ENCODE results near the gene SEC22A.

Gene SEC22A

GRCh38 chr3:123295901-123296250, 94.1 kb downstream of the SEC22A start:
- H3K27ac ChIP-seq: no peak overlapping the region
- no peaks in the 10 kb centered on the region for H3K36me3 ChIP-seq (replicated peaks)
- no peaks in the 10 kb centered on the region for H3K27me3 ChIP-seq (replicated peaks)
- no peak overlapping the region for H3K4me3 ChIP-seq (ENCODE audit: low read depth, low read length)
- TF ChIP-seq CTCF (IDR thresholded peaks at IDR 0.05; ENCODE audit: low read depth, low read length, missing control alignments): no peak
- in situ Hi-C loops (cut with HindIII; ENCODE audit: low pct_ligation_motif_present, low sequenced_read_pairs): no loop called here
- DNase-seq: no peak

- DNase-seq: no peak
- H3K27ac ChIP-seq: no peak overlapping the region
- no peaks in the 10 kb centered on the region for H3K27me3 ChIP-seq (replicated peaks)
- in situ Hi-C loops (cut with HindIII; ENCODE audit: low pct_ligation_motif_present, low sequenced_read_pairs): no loop called here
- no peaks in the 10 kb centered on the region for H3K36me3 ChIP-seq (replicated peaks)
- H3K4me3 ChIP-seq (ENCODE audit: low read depth, low read length): no peak overlapping the region
- TF ChIP-seq CTCF (IDR thresholded peaks at IDR 0.05; ENCODE audit: low read depth, low read length, missing control alignments): no peak
Measured at GRCh38 chr3:123296261-123296660, 94.5 kb downstream of the SEC22A start.

GRCh38 chr3:123296836-123297626, 95.3 kb downstream of the SEC22A start:
- no peaks in the 10 kb centered on the region for H3K27me3 ChIP-seq (replicated peaks)
- no peaks in the 10 kb centered on the region for H3K36me3 ChIP-seq (replicated peaks)
- H3K27ac ChIP-seq: no peak overlapping the region
- in situ Hi-C loops (cut with HindIII; ENCODE audit: low pct_ligation_motif_present, low sequenced_read_pairs): no loop called here
- DNase-seq: no peak
- no peak overlapping the region for H3K4me3 ChIP-seq (ENCODE audit: low read depth, low read length)
- TF ChIP-seq CTCF (IDR thresholded peaks at IDR 0.05; ENCODE audit: low read depth, low read length, missing control alignments): no peak

- in situ Hi-C loops (cut with HindIII; ENCODE audit: low pct_ligation_motif_present, low sequenced_read_pairs): no loop called here
- no peak for DNase-seq
- H3K4me3 ChIP-seq (ENCODE audit: low read depth, low read length): no peak overlapping the region
Measured at GRCh38 chr3:123297627-123297899, 95.8 kb downstream of the SEC22A start.

GRCh38 chr3:123298903-123299302, 97.2 kb downstream of the SEC22A start:
- DNase-seq: no peak
- in situ Hi-C loops (cut with HindIII; ENCODE audit: low pct_ligation_motif_present, low sequenced_read_pairs): no loop called here
- Histone ChIP-seq H3K27me3 (replicated peaks) (no peaks in the 10 kb centered on the region), H3K27ac (no peak overlapping the region), H3K4me3 (ENCODE audit: low read depth, low read length) (no peak overlapping the region), H3K36me3 (replicated peaks) (no peaks in the 10 kb centered on the region)
- no peak for TF ChIP-seq CTCF (IDR thresholded peaks at IDR 0.05; ENCODE audit: low read depth, low read length, missing control alignments)

More at GRCh38 chr3:123297627-123297899, 95.8 kb downstream of the SEC22A start:
- Histone ChIP-seq H3K36me3 (replicated peaks) (no peaks in the 10 kb centered on the region), H3K27ac (no peak overlapping the region), H3K27me3 (replicated peaks) (no peaks in the 10 kb centered on the region)
- TF ChIP-seq CTCF (IDR thresholded peaks at IDR 0.05; ENCODE audit: low read depth, low read length, missing control alignments): peak; percentile 11

GRCh38 chr3:123299581-123299980, 97.8 kb downstream of the SEC22A start:
- no peaks in the 10 kb centered on the region for H3K36me3 ChIP-seq (replicated peaks)
- DNase-seq: no peak
- no peak overlapping the region for H3K4me3 ChIP-seq (ENCODE audit: low read depth, low read length)
- in situ Hi-C loops (cut with HindIII; ENCODE audit: low pct_ligation_motif_present, low sequenced_read_pairs): no loop called here
- no peak overlapping the region for H3K27ac ChIP-seq
- no peak for TF ChIP-seq CTCF (IDR thresholded peaks at IDR 0.05; ENCODE audit: low read depth, low read length, missing control alignments)
- H3K27me3 ChIP-seq (replicated peaks): no peaks in the 10 kb centered on the region

All from brain microvascular endothelial cell (primary cell).